B cell (primary cell): ENCODE data around the gene ARRDC3.

Experiments used
- CTCF ChIP-seq: fragments of 200-600 bp; IDR thresholded peaks from one replicate; pipeline ENCODE4 v1.8.0; 2022; ENCODE audit warnings: antibody characterized with exemption, mild to moderate bottlenecking
- EZH2 ChIP-seq: IDR thresholded peaks from 2 replicates; pipeline ENCODE4 v1.6.1; 2012; ENCODE audit warnings: borderline replicate concordance, low read depth, mild to moderate bottlenecking, moderate library complexity, low read length; ENCODE audit not compliant: insufficient read depth, poor library complexity, severe bottlenecking

- TF ChIP-seq CTCF (no peak), EZH2 (no peak)
Measured at GRCh38 chr5:91383027-91383955, at the start of gene ARRDC3.
